Stimulated activated CD8-positive, alpha-beta memory T cell treated with anti-CD3 and anti-CD28 coated beads, Interleukin-15, amount 100 ng/mL, for 1 hour (primary cell): ENCODE data around the gene PTMA.
"Not testable (repeated sequence)": the region's sequence is repeated elsewhere in the genome, so short reads cannot be mapped to it uniquely, and the experiment has no call there.

Source experiments
- DNase-seq: peaks from one replicate; pipeline ENCODE4 v3.0.0-alpha.2; 2020; ENCODE audit warnings: low read depth

Gene PTMA

GRCh38 chr2:231696004-231696367, 12.3 kb upstream of the PTMA start:
- no peak for DNase-seq

- DNase-seq, result no peak
These were observed 9.3 kb upstream of the PTMA start for GRCh38 chr2:231699006-231699405.

- DNase-seq, result no peak
These were observed 6.6 kb upstream of the PTMA start for GRCh38 chr2:231701456-231702373.

GRCh38 chr2:231704017-231704416, 4.3 kb upstream of the PTMA start:
- no peak for DNase-seq

GRCh38 chr2:231706731-231707624, 1.3 kb upstream of the PTMA start:
- peak; percentile 96 for DNase-seq

GRCh38 chr2:231707625-231707926, 749 bp upstream of the PTMA start:
- no peak for DNase-seq

- peak; percentile 15 for DNase-seq
These were observed 679 bp downstream of the PTMA start for GRCh38 chr2:231708773-231709635.

- peak; percentile 16 for DNase-seq
These were observed 1.3 kb downstream of the PTMA start for GRCh38 chr2:231709636-231709980.

- DNase-seq, result peak; percentile 67
These were observed 1.9 kb downstream of the PTMA start for GRCh38 chr2:231709981-231710798.

GRCh38 chr2:231710799-231711676, 2.7 kb downstream of the PTMA start:
- no peak for DNase-seq

GRCh38 chr2:231711677-231712450, 3.5 kb downstream of the PTMA start:
- no peak for DNase-seq

- DNase-seq, result not testable (repeated sequence)
These were observed 4.2 kb downstream of the PTMA start for GRCh38 chr2:231712451-231713021.

- not testable (repeated sequence) for DNase-seq
These were observed 5.0 kb downstream of the PTMA start for GRCh38 chr2:231713406-231713729.

- DNase-seq, result peak; percentile 88
These were observed 5.7 kb downstream of the PTMA start for GRCh38 chr2:231713730-231714638.

- peak; percentile 78 for DNase-seq
These were observed 6.5 kb downstream of the PTMA start for GRCh38 chr2:231714639-231715498.

- no peak for DNase-seq
These were observed 7.1 kb downstream of the PTMA start for GRCh38 chr2:231715499-231715837.

- DNase-seq, result no peak
These were observed 7.8 kb downstream of the PTMA start for GRCh38 chr2:231715988-231716616.
